ENCODE data around the gene PTPRD.
"Not testable (repeated sequence)": the region's sequence is repeated elsewhere in the genome, so short reads cannot be mapped to it uniquely, and the experiment has no call there.

PTPRD gene

DNA sequence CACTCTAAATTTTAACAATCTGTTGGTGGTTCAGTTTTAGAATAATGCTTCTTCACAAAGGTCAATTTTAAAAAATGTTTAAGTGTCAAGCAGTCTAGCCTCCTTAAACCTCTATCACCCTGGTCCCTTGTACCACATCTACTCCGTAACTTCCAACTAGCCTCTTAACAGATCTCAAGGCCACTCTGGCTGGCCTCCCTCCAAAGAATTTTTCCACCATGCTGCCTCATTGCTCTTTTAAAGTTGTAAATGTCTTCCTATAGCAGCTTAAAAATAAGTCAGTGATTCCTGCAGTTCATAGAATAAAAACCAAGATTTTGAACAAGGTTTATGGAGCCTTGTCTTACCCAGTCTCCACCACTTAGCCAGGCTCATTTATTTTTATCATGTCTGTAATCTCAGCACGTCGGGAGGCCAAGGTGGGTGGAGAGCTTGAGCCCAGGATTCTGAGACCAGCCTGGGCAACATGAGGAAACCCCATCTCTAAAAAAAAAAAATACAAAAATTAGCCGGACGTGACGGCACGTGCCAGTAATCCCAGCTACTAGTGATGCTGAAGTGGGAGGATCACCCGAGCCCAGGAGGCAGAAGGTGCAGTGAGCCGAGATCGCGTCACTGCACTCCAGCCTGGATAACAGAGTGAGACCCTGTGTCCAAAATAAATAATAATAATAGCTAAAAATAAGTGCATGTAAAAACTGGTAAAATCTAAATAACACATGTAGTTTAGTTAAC lies 1888.4 kb downstream of the PTPRD start:
- DNase-seq (ENCODE audit: low read depth in 2 of 2), result no peak

DNA sequence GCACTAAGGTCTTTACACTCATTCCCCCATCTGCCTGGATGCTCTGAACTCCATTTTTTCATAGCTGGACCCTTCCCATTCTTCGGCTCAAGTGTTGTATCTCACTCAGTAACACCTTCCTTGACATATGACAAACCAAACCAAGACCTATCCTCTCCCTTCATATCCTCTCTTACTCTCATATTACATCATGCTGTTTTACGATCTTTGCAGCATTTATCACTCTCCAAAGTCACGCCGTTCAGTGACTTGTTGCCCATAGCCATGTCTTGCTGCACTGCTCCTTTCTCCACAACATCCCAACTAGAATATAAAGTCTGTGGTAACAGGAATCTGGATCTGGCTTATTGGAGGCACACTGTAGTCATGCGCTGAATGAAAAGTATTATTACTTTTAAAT lies 1889.6 kb downstream of the PTPRD start:
- no peak for DNase-seq (ENCODE audit: low read depth in 2 of 2)

DNA sequence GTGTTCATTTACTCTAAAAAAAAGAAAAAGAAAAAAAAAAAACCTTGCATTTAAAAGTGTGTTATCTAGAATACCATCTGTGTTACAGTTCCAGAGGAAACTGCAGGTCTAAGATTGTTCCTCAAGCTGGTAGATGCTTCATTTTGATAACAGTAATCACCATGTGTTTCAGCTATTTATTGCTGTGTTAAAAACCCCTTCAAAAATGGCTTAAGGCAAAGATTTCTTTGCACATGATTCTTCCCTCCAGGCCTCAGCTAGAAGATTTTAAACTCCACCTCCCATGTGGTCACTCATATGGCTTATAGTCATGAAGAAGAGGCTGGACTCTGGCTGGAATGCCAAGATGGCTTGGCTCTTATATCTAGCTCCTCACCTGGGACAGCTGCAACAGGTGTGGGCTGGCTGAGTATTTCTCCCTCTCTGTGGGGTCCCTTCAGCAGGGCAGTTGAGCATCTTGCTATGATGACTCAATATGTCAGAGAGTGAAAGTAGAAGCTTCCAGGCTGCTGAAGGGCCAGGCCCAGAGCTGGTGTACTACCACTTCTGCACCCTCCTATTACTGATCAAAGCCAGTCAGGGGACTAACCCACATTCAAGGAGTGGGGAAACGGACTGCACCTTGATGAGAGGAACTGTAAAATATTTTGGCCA lies 1892.8 kb downstream of the PTPRD start:
- no peak for DNase-seq (ENCODE audit: low read depth in 2 of 2)

DNA sequence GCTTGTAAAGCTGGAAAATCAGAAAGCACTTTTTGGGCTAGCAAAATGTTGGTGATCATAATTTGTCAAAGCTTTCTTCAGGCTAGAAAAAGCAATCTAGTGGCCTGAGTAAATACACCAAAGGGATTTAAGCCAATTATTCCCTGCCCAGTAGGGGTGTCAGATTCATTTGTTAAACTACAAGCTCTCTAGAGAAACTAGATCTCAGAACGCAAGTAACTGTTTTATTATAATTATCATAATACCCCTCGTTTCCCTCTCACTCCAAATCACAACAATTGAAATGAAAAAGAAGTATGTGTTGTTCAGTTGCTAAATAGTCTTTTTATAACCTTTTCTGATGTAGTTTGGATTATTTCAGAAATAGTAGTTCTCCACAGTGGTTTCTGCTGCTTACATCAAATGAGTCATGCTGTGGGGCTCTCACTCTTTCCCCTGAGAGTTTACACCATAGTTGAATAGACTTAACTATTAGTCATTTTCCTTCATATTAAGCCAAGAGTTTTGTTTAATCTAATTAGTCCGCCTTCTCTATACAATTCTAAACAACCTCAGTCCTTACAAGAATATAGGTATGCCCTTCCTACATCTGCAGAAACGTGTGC lies 1894.6 kb downstream of the PTPRD start:
- no peak for DNase-seq (ENCODE audit: low read depth in 2 of 2)

DNA sequence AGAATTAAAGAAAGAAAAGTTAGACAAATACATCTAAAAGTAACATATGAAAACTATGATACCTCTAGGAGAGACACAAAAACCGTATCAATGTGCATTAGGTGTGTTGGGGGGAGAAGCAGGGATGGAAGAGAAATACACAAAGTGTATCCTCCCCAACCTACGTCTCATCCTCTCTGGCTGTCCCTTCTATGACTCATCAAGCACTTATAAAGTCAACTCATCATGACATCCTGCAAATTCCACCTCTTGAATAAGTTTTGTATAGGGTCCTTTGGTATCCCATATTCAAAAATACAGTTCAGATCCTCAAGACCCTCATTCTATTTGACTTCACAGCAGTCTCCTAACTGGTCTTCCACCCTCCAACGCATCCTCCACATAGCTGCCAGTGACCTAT lies 1895.7 kb downstream of the PTPRD start:
- no peak for DNase-seq (ENCODE audit: low read depth in 2 of 2)

DNA sequence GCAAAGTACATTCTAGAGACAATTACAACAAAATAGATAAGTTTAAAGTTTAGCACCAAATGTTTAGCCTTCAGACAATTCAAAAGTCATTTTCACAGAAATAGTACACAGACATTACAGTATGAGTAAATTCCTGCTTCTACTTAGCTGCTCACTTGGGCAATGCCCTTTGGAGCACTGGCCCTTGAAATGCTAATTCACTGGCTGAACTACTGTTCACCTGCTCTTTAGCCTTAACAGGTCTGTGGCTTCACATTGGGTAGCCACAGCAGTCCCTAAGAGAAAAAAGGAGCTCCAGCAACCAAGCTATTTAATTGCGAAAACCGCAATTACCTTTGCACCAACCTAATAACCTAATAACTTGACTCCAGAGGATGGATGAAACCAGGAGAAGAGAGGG lies 1897.0 kb downstream of the PTPRD start:
- DNase-seq (ENCODE audit: low read depth in 2 of 2), result no peak

DNA sequence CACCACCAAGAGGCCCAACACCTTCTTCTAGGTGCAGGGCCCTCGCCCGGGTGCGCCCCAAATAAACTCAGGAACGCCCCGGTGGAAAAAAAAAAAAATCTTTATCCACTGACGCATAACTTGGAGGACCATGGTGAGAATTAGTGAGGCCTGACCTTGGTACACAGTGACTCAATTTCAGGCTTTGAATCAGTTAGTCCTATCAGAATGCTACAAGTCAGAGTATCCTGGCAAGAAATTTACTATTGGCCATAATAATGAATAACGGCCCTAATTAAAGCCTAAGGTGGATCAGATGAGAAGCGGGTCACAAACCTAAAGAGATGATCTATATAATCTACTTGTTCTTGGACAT lies 1899.0 kb downstream of the PTPRD start:
- no peak for DNase-seq (ENCODE audit: low read depth in 2 of 2)

DNA sequence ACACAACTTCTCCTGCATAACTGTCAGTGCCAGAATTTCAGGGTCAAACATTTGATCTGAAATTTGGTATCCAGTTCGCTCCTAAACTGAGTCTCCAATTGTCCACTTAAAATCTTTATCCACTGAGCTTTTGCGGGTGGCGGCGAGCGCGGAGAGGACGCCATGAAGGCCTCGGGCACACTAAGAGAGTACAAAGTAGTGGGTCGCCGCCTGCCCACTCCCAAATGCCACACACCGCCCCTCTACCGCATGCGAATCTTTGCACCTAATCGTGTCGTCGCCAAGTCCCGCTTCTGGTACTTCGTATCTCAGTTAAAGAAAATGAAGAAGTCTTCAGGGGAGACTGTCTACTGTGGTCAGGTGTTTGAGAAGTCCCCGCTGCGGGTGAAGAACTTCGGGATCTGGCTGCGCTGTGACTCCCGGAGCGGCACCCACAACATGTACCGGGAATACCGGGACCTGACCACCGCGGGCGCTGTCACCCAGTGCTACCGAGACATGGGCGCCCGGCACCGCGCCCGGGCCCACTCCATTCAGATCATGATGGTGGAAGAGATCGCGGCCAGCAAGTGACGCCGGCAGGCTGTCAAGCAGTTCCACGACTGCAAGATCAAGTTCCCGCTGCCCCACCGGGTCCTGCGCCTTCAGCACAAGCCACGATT lies 1899.5 kb downstream of the PTPRD start:
- DNase-seq (ENCODE audit: low read depth in 2 of 2), result no peak

DNA sequence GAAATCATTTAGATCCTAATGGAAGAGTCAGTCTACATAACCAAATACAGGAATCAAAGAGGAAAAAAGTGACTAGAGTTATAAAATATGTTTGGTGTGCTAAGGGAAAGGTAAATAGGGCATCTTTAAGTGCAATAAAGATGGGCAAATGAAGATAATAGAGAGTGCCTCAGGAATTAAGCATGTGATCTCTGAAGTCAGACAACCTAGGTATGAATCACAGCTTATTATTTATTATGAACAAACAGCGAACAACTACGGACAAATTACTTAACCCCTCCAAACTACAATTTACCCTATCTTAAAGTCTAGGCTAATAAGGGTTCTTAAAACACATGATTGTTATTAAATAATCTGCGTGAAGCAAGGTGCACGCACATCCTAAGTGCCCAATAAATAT lies 1903.1 kb downstream of the PTPRD start:
- no peak for DNase-seq (ENCODE audit: low read depth in 2 of 2)

DNA sequence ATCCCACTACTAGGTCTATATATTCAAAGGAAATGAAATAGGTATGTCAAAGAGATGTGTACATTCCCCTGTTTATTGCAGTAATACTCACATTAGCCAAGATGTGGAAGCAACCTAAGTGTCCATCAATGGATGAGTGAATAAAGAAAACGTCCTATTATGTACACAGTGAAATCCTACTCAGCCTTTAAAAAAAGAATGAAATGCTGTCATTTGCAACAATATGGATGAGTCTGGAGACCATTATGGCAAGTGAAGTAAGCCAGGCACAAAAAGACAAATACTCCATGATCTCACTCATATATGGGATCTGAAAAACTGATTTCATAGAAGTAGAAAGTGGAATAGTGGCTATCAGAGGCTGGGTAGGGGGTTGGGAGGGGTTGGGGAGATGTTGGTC lies 1904.1 kb downstream of the PTPRD start:
- DNase-seq (ENCODE audit: low read depth in 2 of 2), result no peak

DNA sequence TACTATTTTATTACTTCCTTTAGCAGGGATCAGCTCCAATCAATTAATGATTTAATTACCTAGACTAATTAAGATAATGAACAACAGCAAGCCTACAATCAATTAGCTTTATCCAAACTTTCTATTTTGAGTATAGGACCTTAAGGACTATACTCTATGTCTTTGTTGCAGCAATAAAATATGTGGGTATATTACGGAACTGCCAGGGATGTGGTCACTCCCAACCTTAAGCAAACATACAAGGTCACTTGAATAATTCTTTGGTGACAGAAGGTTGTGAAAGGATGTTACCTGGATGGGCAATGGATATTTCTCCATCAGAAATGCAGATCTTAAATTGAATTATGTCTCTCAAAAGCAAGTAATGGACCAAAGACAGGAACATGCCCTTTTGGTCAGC lies 1905.8 kb downstream of the PTPRD start:
- DNase-seq (ENCODE audit: low read depth in 2 of 2), result no peak

DNA sequence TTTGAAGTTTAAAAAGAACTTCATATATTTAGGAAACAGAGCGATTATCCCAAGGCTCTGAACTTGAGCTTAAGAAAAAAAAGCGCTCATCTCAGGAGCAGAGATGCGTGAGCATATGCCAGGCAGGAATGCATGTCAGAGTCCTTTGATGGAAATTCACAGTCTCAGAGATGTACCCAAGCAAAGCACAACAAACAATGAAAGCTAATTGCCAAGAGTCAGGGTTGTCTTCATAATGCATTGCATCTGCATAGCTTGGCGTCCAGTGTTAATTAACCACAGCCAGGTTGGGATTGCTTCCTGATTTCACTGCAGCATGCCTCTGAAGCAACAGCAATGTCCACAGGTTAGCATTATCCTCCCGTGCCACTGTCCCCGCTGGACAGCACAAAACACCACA lies 1906.3 kb downstream of the PTPRD start:
- DNase-seq (ENCODE audit: low read depth in 2 of 2), result no peak

DNA sequence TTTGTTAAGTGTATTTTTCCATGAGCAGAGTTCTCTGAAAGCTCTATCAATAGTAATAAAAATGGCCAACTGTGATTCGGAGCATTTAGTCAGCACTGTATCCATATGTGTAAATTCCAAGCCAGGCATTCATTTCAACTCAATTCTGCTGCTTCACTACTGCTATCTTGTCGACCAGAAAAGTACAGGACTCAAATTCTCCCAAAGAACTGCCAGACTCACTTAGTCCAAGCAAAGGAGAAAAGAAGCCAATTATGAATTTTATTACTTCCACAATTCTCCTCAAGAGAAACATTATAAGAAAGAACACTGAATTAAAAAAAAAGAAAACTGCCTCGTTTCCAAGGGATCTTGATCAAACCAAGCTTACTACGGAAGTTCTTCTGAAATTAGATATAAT lies 1906.9 kb downstream of the PTPRD start:
- DNase-seq (ENCODE audit: low read depth in 2 of 2), result no peak

DNA sequence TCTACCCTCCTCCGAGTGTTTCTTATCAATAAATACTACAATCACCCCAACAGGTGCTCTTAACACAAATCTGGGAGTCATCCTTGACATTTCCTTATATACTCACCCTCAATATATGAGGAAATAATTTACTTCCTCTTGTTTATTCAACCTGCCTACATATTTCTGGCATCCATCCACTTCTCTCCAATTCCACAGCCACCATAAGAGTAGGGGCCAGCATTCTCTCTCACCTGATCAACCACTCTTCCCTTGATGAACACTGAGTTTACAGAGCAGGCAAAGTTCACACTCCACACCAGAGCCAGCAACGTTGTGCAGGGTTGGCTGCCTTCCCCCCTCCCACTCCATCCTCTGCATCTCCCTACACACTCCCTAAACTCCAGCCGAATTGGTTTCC lies 1908.9 kb downstream of the PTPRD start:
- no peak for DNase-seq (ENCODE audit: low read depth in 2 of 2)

DNA sequence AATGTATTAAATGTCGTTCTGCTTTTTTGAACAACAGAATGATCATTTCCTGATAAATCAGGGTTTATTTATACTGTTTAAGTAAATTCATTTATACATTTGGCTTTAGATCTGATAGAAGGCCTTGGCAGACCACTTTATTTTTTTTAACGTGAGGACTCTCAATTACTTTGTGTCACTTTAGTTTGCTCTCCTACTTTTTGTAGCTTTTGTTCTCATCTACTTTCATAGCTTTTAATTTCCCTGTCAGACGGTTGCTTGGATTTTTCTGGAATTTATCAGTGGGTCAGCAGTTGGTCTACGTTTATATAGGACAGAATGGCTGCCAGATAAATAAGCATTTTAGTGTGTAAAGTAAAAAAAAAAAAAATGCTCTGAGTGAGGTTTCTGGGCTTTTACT lies 1910.9 kb downstream of the PTPRD start:
- no peak for DNase-seq (ENCODE audit: low read depth in 2 of 2)

DNA sequence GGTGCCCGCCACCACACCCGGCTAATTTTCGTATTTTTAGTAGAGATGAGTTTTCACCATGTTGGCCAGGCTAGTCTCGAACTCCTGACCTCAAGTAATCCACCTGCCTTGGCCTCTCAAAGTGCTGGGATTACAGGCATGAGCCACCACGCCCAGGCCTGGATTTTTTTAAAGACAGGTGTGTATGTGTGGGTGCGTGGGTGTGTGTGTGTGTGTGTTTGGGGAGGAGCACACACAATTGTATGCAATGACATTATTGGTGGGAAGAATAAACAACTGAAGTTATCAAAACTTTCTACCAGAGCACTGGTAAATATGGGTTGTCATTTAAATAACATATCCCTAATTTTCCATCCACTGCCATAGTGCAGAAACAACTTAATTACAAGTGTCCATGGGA lies 1915.2 kb downstream of the PTPRD start:
- DNase-seq (ENCODE audit: low read depth in 2 of 2), result not testable (repeated sequence)

DNA sequence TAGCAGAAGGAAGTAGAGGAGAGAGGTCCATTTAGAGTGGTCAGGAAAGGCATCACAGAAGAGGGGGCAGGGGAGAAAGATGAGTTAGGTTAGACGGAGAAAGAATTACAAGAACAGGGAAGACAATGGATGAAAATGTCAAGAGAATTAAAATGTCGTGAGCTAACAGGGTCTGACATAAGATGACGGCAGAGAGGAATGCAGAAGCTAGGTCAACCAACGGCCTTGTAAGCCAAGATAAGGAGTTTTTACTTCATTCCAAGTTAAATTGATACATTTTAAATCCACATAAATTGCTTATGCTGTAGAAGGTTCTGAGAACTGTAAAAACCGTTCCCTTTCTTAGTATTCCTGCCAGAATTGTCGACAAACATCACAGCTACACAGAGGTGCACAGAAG lies 1916.3 kb downstream of the PTPRD start:
- DNase-seq (ENCODE audit: low read depth in 2 of 2), result no peak

DNA sequence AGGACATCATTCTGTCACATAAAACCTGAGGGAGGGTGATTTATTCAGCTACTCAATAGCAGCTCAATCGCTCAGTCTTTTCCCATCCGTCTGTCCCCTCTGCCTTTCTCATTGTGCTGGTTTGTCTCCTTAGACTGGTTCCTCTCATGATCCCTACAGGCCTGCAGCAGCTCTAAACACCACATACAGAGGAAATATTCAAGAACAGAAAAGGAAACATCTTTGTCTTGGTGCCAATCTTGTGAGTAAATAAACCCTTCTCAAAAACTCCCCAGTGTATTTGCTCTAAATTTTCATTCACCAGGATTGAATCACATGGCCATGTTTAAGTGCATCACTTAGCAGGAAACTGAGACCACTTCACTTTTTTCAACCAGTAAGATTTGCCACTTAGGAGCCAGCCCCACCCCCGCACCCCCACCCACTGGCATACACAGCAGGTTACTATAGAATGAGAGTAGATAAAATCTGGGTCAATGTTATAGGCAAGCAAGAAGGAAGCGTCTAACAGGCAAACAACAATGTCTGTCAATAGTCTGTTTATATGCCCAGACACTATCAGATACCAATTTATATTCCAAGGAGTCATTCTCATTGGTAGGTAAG lies 1917.7 kb downstream of the PTPRD start:
- no peak for DNase-seq (ENCODE audit: low read depth in 2 of 2)

DNA sequence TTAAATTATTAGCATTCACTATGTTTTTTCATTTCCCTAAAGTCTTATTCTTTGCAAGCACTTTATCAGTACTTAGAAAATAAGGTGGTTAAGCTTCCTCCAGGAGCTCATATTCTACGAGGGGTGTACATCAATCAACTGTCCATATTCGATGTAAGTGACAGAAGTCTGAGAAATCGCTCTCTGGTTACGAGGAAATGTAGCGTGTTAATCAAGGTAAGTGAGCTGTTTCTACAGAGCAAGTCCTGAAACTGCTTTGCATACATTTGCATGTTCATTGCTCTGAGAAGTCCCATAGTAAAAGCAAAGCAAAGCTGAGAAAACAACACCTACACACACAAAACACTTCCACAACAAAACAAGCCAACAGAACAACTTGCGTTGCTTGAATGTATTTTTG lies 1919.3 kb downstream of the PTPRD start:
- no peak for DNase-seq (ENCODE audit: low read depth in 2 of 2)

DNA sequence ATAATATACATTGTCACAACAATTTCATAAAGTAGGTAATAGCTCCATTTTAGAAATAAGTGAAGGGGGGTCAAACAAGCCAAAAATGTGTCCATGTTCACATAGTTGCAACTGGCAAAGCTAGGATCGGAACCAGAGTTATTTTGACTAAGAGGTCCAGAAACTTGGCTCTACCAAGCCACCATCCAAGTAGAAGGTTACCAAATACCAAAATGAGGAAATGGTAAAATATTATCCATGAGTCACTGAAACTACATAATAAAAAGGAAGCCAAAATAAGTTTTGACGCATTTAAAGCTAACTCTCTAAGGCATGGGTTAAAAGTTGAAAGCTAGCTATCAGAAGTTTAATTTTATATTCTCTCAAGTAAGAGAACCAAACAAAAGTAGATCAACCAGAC lies 1926.3 kb downstream of the PTPRD start:
- DNase-seq (ENCODE audit: low read depth in 2 of 2), result no peak

DNA sequence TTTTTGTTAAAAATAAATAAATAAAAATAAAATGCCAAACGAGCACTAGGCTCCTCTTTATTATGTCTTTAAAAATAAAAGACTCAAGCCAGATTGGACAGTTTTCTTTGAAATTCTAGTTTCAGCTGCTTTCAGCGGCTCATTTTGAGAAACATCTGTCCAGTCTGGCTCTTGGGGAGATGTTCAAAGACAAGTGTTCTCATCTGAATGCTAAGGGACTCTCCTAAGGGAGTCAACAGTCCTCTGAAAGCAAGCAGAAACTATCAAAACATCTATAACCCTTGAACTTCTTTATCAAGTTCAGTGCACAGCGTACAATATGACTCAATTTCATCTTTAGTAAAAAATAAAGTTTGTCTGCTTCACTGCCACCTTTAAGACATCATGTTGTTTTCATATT lies 1927.0 kb downstream of the PTPRD start:
- DNase-seq (ENCODE audit: low read depth in 2 of 2), result no peak

DNA sequence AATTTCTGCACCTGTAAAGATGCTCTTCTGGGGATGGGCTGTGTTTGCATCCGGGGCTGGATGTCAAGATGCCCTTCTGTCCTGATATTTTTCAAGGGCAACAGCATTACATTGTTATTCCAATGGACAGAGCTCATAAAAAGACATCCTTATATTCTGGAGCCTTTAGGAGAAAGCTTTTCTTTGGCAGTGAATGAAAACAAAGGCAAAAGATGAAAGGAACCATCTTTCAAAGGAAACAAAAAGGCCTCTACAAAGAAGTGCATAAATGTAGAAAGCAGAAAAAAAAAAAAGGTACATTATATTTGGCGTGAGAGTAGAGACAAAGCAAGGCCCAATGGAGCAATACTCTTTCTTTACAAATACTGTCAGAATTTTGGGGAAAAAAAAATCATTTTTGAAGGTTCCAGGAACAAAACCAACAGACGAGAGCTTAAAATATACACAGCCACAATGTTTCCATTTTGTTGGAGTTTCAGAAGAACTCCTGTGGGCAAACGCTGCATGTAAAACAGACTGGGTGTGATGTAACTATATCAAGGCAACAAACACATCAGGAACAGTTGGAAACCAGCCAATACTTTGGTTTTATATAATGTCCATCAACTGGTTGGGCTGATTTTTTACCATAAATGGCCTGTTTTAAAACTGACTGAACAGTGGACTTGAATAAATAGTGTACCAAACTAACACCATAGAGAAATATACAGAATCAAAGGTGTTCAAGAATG lies 1927.7 kb downstream of the PTPRD start:
- DNase-seq (ENCODE audit: low read depth in 2 of 2), result no peak
